Measurements from ENCODE around the gene LEFTY2.
"Not testable (repeated sequence)": the region's sequence is repeated elsewhere in the genome, so short reads cannot be mapped to it uniquely, and the experiment has no call there.

LEFTY2 gene

GRCh38 chr1:225891229-225891972 is 49.6 kb downstream of the LEFTY2 start:
- peaks cover 29% of the 10 kb centered on the region for H3K27me3 ChIP-seq (ENCODE audit: insufficient read depth, low read length)
- H3K9me3 ChIP-seq (ENCODE audit: insufficient read depth, low read depth, low read length) = no peaks in the 10 kb centered on the region
- no peaks in the 10 kb centered on the region for H3K36me3 ChIP-seq (ENCODE audit: insufficient read depth, low read depth, low read length)
- peak overlapping the region; percentile 31; the same call in 1 of the 2 replicates for H3K9ac ChIP-seq (ENCODE audit: low read depth, low read length)
- no peak overlapping the region for H3K4me3 ChIP-seq (ENCODE audit: low read length)
- H3K4me1 ChIP-seq (ENCODE audit: insufficient read depth, low read length) = peaks cover 15% of the 10 kb centered on the region; the same call in 1 of the 2 replicates
- H3K27ac ChIP-seq (ENCODE audit: low read length) = no peak overlapping the region

GRCh38 chr1:225890346-225891228 is 50.4 kb downstream of the LEFTY2 start:
- peaks cover 15% of the 10 kb centered on the region; the same call in 1 of the 2 replicates for H3K4me1 ChIP-seq (ENCODE audit: insufficient read depth, low read length)
- no peaks in the 10 kb centered on the region for H3K36me3 ChIP-seq (ENCODE audit: insufficient read depth, low read depth, low read length)
- H3K4me3 ChIP-seq (ENCODE audit: low read length) = no peak overlapping the region
- H3K9me3 ChIP-seq (ENCODE audit: insufficient read depth, low read depth, low read length) = no peaks in the 10 kb centered on the region
- H3K27me3 ChIP-seq (ENCODE audit: insufficient read depth, low read length) = peaks cover 32% of the 10 kb centered on the region
- peak overlapping the region; percentile 31; the same call in 1 of the 2 replicates for H3K9ac ChIP-seq (ENCODE audit: low read depth, low read length)
- H3K27ac ChIP-seq (ENCODE audit: low read length) = no peak overlapping the region

- H3K4me3 ChIP-seq (ENCODE audit: low read length) = no peak overlapping the region
- H3K9ac ChIP-seq (ENCODE audit: low read depth, low read length) = no peak overlapping the region; the same call in 1 of the 2 replicates
- peaks cover 15% of the 10 kb centered on the region; the same call in 1 of the 2 replicates for H3K4me1 ChIP-seq (ENCODE audit: insufficient read depth, low read length)
- no peaks in the 10 kb centered on the region for H3K9me3 ChIP-seq (ENCODE audit: insufficient read depth, low read depth, low read length)
- H3K36me3 ChIP-seq (ENCODE audit: insufficient read depth, low read depth, low read length) = no peaks in the 10 kb centered on the region
- H3K27ac ChIP-seq (ENCODE audit: low read length) = no peak overlapping the region
- peaks cover 32% of the 10 kb centered on the region for H3K27me3 ChIP-seq (ENCODE audit: insufficient read depth, low read length)
Measured at GRCh38 chr1:225889743-225890142, 51.3 kb downstream of the LEFTY2 start.

- Histone ChIP-seq H3K4me3 (ENCODE audit: low read length) (no peak within 1 kb of the TSS; the same call in 1 of the 2 replicates), H3K27ac (ENCODE audit: low read length) (no peak within 1 kb of the TSS), H3K27me3 (ENCODE audit: insufficient read depth, low read length) (peaks cover 33% of the 10 kb centered on the region), H3K9ac (ENCODE audit: low read depth, low read length) (no peak within 1 kb of the TSS; the same call in 1 of the 2 replicates), H3K9me3 (ENCODE audit: insufficient read depth, low read depth, low read length) (no peaks in the 10 kb centered on the region), H3K4me1 (ENCODE audit: insufficient read depth, low read length) (peaks cover 15% of the 10 kb centered on the region; the same call in 1 of the 2 replicates), H3K36me3 (ENCODE audit: insufficient read depth, low read depth, low read length) (no peaks in the 10 kb centered on the region)
Measured at GRCh38 chr1:225888898-225889601, 52.0 kb downstream of the LEFTY2 start, which contains the start of gene LEFTY1. LEFTY1 (minus strand) TSS chr1:225889146; CDS start chr1:225889066, 80 bp downstream.

- peaks cover 40% of the 10 kb centered on the region for H3K27me3 ChIP-seq (ENCODE audit: insufficient read depth, low read length)
- no peaks in the 10 kb centered on the region for H3K9me3 ChIP-seq (ENCODE audit: insufficient read depth, low read depth, low read length)
- H3K4me3 ChIP-seq (ENCODE audit: low read length) = no peak overlapping the region; the same call in 1 of the 2 replicates
- H3K36me3 ChIP-seq (ENCODE audit: insufficient read depth, low read depth, low read length) = no peaks in the 10 kb centered on the region
- no peak overlapping the region for H3K9ac ChIP-seq (ENCODE audit: low read depth, low read length)
- H3K4me1 ChIP-seq (ENCODE audit: insufficient read depth, low read length) = peaks cover 15% of the 10 kb centered on the region; the same call in 1 of the 2 replicates
- no peak overlapping the region for H3K27ac ChIP-seq (ENCODE audit: low read length)
Measured at GRCh38 chr1:225888289-225888897, 52.6 kb downstream of the LEFTY2 start.

GRCh38 chr1:225887554-225888288 is 53.3 kb downstream of the LEFTY2 start:
- H3K4me1 ChIP-seq (ENCODE audit: insufficient read depth, low read length) = peaks cover 15% of the 10 kb centered on the region; the same call in 1 of the 2 replicates
- H3K27me3 ChIP-seq (ENCODE audit: insufficient read depth, low read length) = peaks cover 47% of the 10 kb centered on the region
- not testable (repeated sequence) for H3K9ac ChIP-seq (ENCODE audit: low read depth, low read length); H3K27ac ChIP-seq (ENCODE audit: low read length); H3K36me3 ChIP-seq (ENCODE audit: insufficient read depth, low read depth, low read length); H3K4me3 ChIP-seq (ENCODE audit: low read length); H3K9me3 ChIP-seq (ENCODE audit: insufficient read depth, low read depth, low read length)

- Histone ChIP-seq H3K4me3 (ENCODE audit: low read length) (no peak overlapping the region; the same call in 1 of the 2 replicates), H3K9ac (ENCODE audit: low read depth, low read length) (no peak overlapping the region), H3K4me1 (ENCODE audit: insufficient read depth, low read length) (peaks cover 15% of the 10 kb centered on the region; the same call in 1 of the 2 replicates), H3K27ac (ENCODE audit: low read length) (no peak overlapping the region), H3K36me3 (ENCODE audit: insufficient read depth, low read depth, low read length) (no peaks in the 10 kb centered on the region), H3K27me3 (ENCODE audit: insufficient read depth, low read length) (peaks cover 50% of the 10 kb centered on the region), H3K9me3 (ENCODE audit: insufficient read depth, low read depth, low read length) (no peaks in the 10 kb centered on the region)
Measured at GRCh38 chr1:225887030-225887314, 54.0 kb downstream of the LEFTY2 start.

All from iPS-20b (cell line).